AG09309 (cell line): ENCODE results near the gene CRTAC1.

ENCODE experiments used
- DNase-seq: peaks from one replicate; pipeline ENCODE4 v3.0.0-alpha.2; 2010; ENCODE audit warnings: low read depth
- H3K4me3 ChIP-seq: 2 replicates; pipeline ENCODE4 v1.5.1; 2011; ENCODE audit warnings: mild to moderate bottlenecking, low read depth, low read length, moderate library complexity; ENCODE audit not compliant: control insufficient read depth
- CTCF ChIP-seq: IDR thresholded peaks from 2 replicates; pipeline ENCODE4 v1.5.1; 2011; ENCODE audit warnings: mild to moderate bottlenecking, low read depth, low read length, inconsistent platforms; ENCODE audit not compliant: insufficient read depth, control insufficient read depth; ENCODE audit errors: missing control alignments

The CRTAC1 gene

GRCh38 chr10:98045785-98046389, 15.5 kb upstream of the CRTAC1 start:
- DNase-seq: no peak
- no peak overlapping the region for H3K4me3 ChIP-seq
- TF ChIP-seq CTCF: peak; percentile 95

GRCh38 chr10:98041352-98042043, 11.1 kb upstream of the CRTAC1 start:
- TF ChIP-seq CTCF: peak; percentile 82
- H3K4me3 ChIP-seq: no peak overlapping the region
- DNase-seq: peak; percentile 11

GRCh38 chr10:98039690-98040381, 9.4 kb upstream of the CRTAC1 start:
- no peak for DNase-seq
- no peak for TF ChIP-seq CTCF
- no peak overlapping the region for H3K4me3 ChIP-seq

GRCh38 chr10:98038288-98038687, 7.9 kb upstream of the CRTAC1 start:
- TF ChIP-seq CTCF: no peak
- DNase-seq: no peak
- no peak overlapping the region for H3K4me3 ChIP-seq

GRCh38 chr10:98035599-98035998, 5.2 kb upstream of the CRTAC1 start:
- no peak for TF ChIP-seq CTCF
- no peak for DNase-seq
- no peak overlapping the region for H3K4me3 ChIP-seq

GRCh38 chr10:98033515-98033914, 3.1 kb upstream of the CRTAC1 start:
- H3K4me3 ChIP-seq: no peak overlapping the region
- TF ChIP-seq CTCF: no peak
- DNase-seq: no peak
